IMR-90 (cell line): ENCODE results near the gene GLUD1. TPM values are rescaled to one million over a fixed set of nuclear protein-coding genes. Genes with fewer than 3 reads are reported as not detected.
"Not testable (repeated sequence)": the region's sequence is repeated elsewhere in the genome, so short reads cannot be mapped to it uniquely, and the experiment has no call there.

Experiments
- ATAC-seq: fragments of 200-7000 bp; cut with Tn5 transposase; 2 replicates; pipeline ENCODE4 v1.9.1; 2020; ENCODE audit warnings: low read depth, mild to moderate bottlenecking, moderate library complexity
- BruUV-seq: library from RNA; stranded (reverse); fragments of 400-500 nt; replicated peaks from 2 replicates; lab custom pipeline; 2021; lab: Mats Ljungman, UMichigan
- CTCF ChIA-PET: fragments of 300-600 bp; formaldehyde crosslinking; extraction: SDS; loops from one replicate; lab custom pipeline; 2021; ENCODE audit warnings: antibody characterized with exemption; lab: Yijun Ruan, JAX
- POLR2A ChIA-PET: fragments of 300-600 bp; sonication (Branson Sonifier 250); formaldehyde crosslinking; loops from one replicate; lab custom pipeline; 2022; ENCODE audit warnings: antibody characterized with exemption; ENCODE audit not compliant: unreplicated experiment; lab: Charles Lee
- DNase-seq: peaks from one replicate; pipeline ENCODE4 v3.0.0; 2013
- H2AFZ ChIP-seq: replicated peaks from 2 replicates; pipeline ENCODE3; 2013; ENCODE audit warnings: low read length, mild to moderate bottlenecking; ENCODE audit not compliant: poor library complexity
- H2AK5ac ChIP-seq: 2 replicates; pipeline ENCODE4 v1.6.1; 2013; ENCODE audit warnings: low read depth, low read length, inconsistent platforms
- H2AK9ac ChIP-seq: replicated peaks from 2 replicates; pipeline ENCODE3; 2013; ENCODE audit warnings: mild to moderate bottlenecking, low read depth, low read length, moderate library complexity; ENCODE audit not compliant: poor library complexity
- H2BK120ac ChIP-seq: 2 replicates; pipeline ENCODE4 v1.6.1; 2013; ENCODE audit warnings: low read depth, low read length, inconsistent platforms
- H2BK15ac ChIP-seq: 3 replicates; pipeline ENCODE4 v1.6.1; 2013; ENCODE audit warnings: low read depth, low read length, inconsistent platforms
- H2BK20ac ChIP-seq: 2 replicates; pipeline ENCODE4 v1.6.1; 2013; ENCODE audit warnings: low read depth, mild to moderate bottlenecking, inconsistent platforms, low read length, moderate library complexity
- H2BK5ac ChIP-seq: 2 replicates; pipeline ENCODE4 v1.6.1; 2013; ENCODE audit warnings: mild to moderate bottlenecking, low read depth, low read length, inconsistent platforms; ENCODE audit not compliant: poor library complexity, severe bottlenecking
- H3K14ac ChIP-seq: replicated peaks from 2 replicates; pipeline ENCODE4 v1.6.1; 2013; ENCODE audit warnings: low read depth, low read length, inconsistent platforms
- H3K18ac ChIP-seq: 2 replicates; pipeline ENCODE4 v1.6.1; 2013; ENCODE audit warnings: low read depth, low read length, control low read depth
- H3K23ac ChIP-seq: 2 replicates; pipeline ENCODE4 v1.6.1; 2013; ENCODE audit warnings: low read depth, low read length, inconsistent platforms
- H3K27ac ChIP-seq: 2 replicates; pipeline ENCODE4 v1.5.1; 2013; ENCODE audit warnings: mild to moderate bottlenecking, control low read depth, low read length; ENCODE audit not compliant: insufficient read depth
- H3K27me3 ChIP-seq: 2 replicates; pipeline ENCODE4 v1.6.1; 2013; ENCODE audit warnings: low read length; ENCODE audit not compliant: control insufficient read depth, insufficient read depth
- H3K36me3 ChIP-seq: 2 replicates; pipeline ENCODE4 v1.6.1; 2013; ENCODE audit warnings: low read length, mixed read lengths; ENCODE audit not compliant: control insufficient read depth, insufficient read depth
- H3K4ac ChIP-seq: 2 replicates; pipeline ENCODE4 v1.6.1; 2013; ENCODE audit warnings: low read depth, low read length, inconsistent platforms
- H3K4me1 ChIP-seq: 2 replicates; pipeline ENCODE4 v1.6.1; 2013; ENCODE audit warnings: low read length, mixed read lengths; ENCODE audit not compliant: control insufficient read depth, insufficient read depth
- H3K4me2 ChIP-seq: 2 replicates; pipeline ENCODE4 v1.6.1; 2013; ENCODE audit warnings: low read depth, mild to moderate bottlenecking, control low read depth, low read length, moderate library complexity
- H3K4me3 ChIP-seq: 2 replicates; pipeline ENCODE4 v1.5.1; 2013; ENCODE audit warnings: low read depth, mild to moderate bottlenecking, control low read depth, low read length, moderate library complexity; ENCODE audit not compliant: insufficient read depth
- H3K56ac ChIP-seq: 2 replicates; pipeline ENCODE4 v1.6.1; 2013; ENCODE audit warnings: low read length, inconsistent platforms; ENCODE audit not compliant: insufficient read depth; ENCODE audit errors: extremely low read depth
- H3K79me1 ChIP-seq, 2 experiments: 2 replicates each; pipeline ENCODE4 v1.6.1; 2013; ENCODE audit warnings: low read length in 2 of 2, inconsistent platforms in 1 of 2, low read depth in 1 of 2
- H3K9ac ChIP-seq: 2 replicates; pipeline ENCODE4 v1.6.1; 2013; ENCODE audit warnings: low read depth, low read length, control low read depth
- H3K9me1 ChIP-seq: 2 replicates; pipeline ENCODE4 v1.6.1; 2013; ENCODE audit warnings: low read length, inconsistent platforms; ENCODE audit not compliant: insufficient read depth
- H3K9me3 ChIP-seq: 2 replicates; pipeline ENCODE4 v1.6.1; 2013; ENCODE audit warnings: low read length; ENCODE audit not compliant: control insufficient read depth, insufficient read depth
- H4K20me1 ChIP-seq: 2 replicates; pipeline ENCODE4 v1.6.1; 2013; ENCODE audit warnings: low read length, inconsistent platforms; ENCODE audit not compliant: insufficient read depth
- H4K5ac ChIP-seq: 2 replicates; pipeline ENCODE4 v1.6.1; 2013; ENCODE audit warnings: mild to moderate bottlenecking, low read depth, low read length, control low read depth
- H4K8ac ChIP-seq, 2 experiments: 2 replicates each; pipeline ENCODE4 v1.6.1; 2013; ENCODE audit warnings: low read depth in 2 of 2, low read length in 2 of 2, control low read depth in 1 of 2, inconsistent platforms in 1 of 2
- H4K91ac ChIP-seq: 2 replicates; pipeline ENCODE4 v1.6.1; 2013; ENCODE audit warnings: low read depth, low read length, inconsistent platforms; ENCODE audit not compliant: insufficient read depth
- WGBS, 2 experiments: methylation state at CpG; one replicate each; pipeline versions ENCODE4 v1.1.5 to v1.1.7; 2013; ENCODE audit warnings: missing lambda C conversion rate in 2 of 2; ENCODE audit not compliant: insufficient read length in 1 of 2; ENCODE audit errors: extremely low coverage in 2 of 2; 5-methylcytosine and 5-hydroxymethylcytosine counted together
- dilution Hi-C: fragments of 300-500 bp; cut with HindIII; formaldehyde crosslinking; loops from one replicate; pipeline ENCODE4 v1.14.3; 2018; ENCODE audit warnings: low sequenced_read_pairs; ENCODE audit not compliant: unreplicated experiment
- in situ Hi-C: fragments of 300-500 bp; cut with MboI; formaldehyde crosslinking; loops from 3 replicates; pipeline ENCODE4 v1.14.3; 2019; ENCODE audit warnings: low sequenced_read_pairs, inconsistent platforms, mixed read lengths
- intact Hi-C: fragments of 100-400 bp; cut with micrococcal nuclease; formaldehyde crosslinking; loops from 2 replicates; pipeline ENCODE4 v1.10.0; 2022
- polyA plus RNA-seq, 3 experiments: library from polyadenylated mRNA; depleted of rRNA; stranded (reverse); fragments of >200 nt; gene quantifications; 2 replicates each; pipeline ENCODE4 v1.2.3, GENCODE V29; 2012; ENCODE audit warnings: low replicate concordance in 1 of 3
- total RNA-seq: library from RNA; depleted of rRNA; stranded (reverse); fragments of >200 nt; gene quantifications from 2 replicates; pipeline ENCODE4 v1.2.3, GENCODE V29; 2012

The GLUD1 gene
- total and polyA plus RNA-seq, 2 of the 4 experiments (the other 2 are of a cell fraction), result 64.8 to 210 TPM

DNA sequence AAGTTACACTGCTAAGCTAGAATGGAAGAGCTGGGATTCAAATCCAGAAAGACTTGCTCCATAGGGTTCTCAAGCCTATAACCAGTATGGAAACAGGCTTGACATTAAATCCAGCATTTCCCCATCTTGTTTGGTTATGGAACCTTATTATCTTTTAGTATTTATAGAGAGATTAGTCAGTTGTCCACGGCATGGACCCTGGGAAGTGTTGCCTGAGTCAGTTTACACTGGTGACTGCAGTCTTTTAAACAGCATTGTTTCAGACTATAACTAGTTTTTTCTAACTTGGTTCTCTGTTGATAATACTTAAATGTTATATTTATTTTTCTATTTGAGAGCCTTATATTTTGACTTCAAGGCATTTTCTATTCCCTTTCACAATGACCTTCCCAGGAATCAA is 23.5 kb upstream of the GLUD1 start:
- H4K91ac ChIP-seq, intact Hi-C loops, H3K4me1 ChIP-seq, H2BK5ac ChIP-seq, H3K23ac ChIP-seq, H3K36me3 ChIP-seq, H2BK120ac ChIP-seq, H2BK20ac ChIP-seq, H3K9me1 ChIP-seq, H3K27me3 ChIP-seq, CTCF ChIA-PET, H4K5ac ChIP-seq, H3K79me1 ChIP-seq, H2BK15ac ChIP-seq, BruUV-seq, H3K14ac ChIP-seq, H3K27ac ChIP-seq, H4K8ac ChIP-seq, H3K4me3 ChIP-seq, H3K9ac ChIP-seq, dilution Hi-C loops, H4K20me1 ChIP-seq, H2AK9ac ChIP-seq, H3K9me3 ChIP-seq, H3K4ac ChIP-seq, H2AFZ ChIP-seq, H3K56ac ChIP-seq, H3K18ac ChIP-seq, POLR2A ChIA-PET, in situ Hi-C loops, H2AK5ac ChIP-seq: not testable (repeated sequence)
- ATAC-seq, result peak; percentile 89
- WGBS, 2 experiments, result no CpG with 5 or more reads among the region's 1 CpG
- peak overlapping the region; percentile 44; the same call in 1 of the 2 replicates for H3K4me2 ChIP-seq
- peak; percentile 7 for DNase-seq
